Stomach (tissue), 9 donors: Measurements from ENCODE around the gene MARCHF6. TPM values are rescaled to one million over a fixed set of nuclear protein-coding genes. Genes with fewer than 3 reads are reported as not detected.
"Not testable (repeated sequence)": the region's sequence is repeated elsewhere in the genome, so short reads cannot be mapped to it uniquely, and the experiment has no call there.

Experiments
- DNase-seq, 2 donors: peaks; one replicate each; pipeline versions ENCODE4 v3.0.0 to v3.0.0-alpha.2; 2013 to 2019
- H3K27ac ChIP-seq, 5 donors: fragments of 200-600 bp in 4 of 5; sonication (generic) in 4 of 5; one replicate each; pipeline ENCODE4 v1.5.1; 2013 to 2019; ENCODE audit warnings: mild to moderate bottlenecking in 1 of 5, moderate library complexity in 1 of 5
- H3K27me3 ChIP-seq, 3 donors: fragments of 200-600 bp; sonication (generic); one replicate each; pipeline ENCODE4 v1.5.1; 2017 to 2019; ENCODE audit warnings: mixed run types in 1 of 3
- H3K36me3 ChIP-seq, 4 donors: fragments of 200-600 bp; sonication (generic); 1 replicate in 3 of 4; 2 replicates in 1 of 4; pipeline ENCODE4 v1.5.1; 2016 to 2019
- H3K4me1 ChIP-seq, 4 donors: fragments of 200-600 bp; sonication (generic); one replicate each; pipeline ENCODE4 v1.5.1; 2016 to 2019
- H3K4me3 ChIP-seq, 4 donors: fragments of 200-600 bp; sonication (generic) in 3 of 4; one replicate each; pipeline ENCODE4 v1.5.1; 2016 to 2019; ENCODE audit warnings: mild to moderate bottlenecking in 1 of 4
- H3K9me3 ChIP-seq, 4 donors: fragments of 200-600 bp; sonication (generic); one replicate each; pipeline ENCODE4 v1.5.1; 2016 to 2019
- EP300 ChIP-seq: sonication (generic); formaldehyde crosslinking; IDR thresholded peaks from one replicate; pipeline ENCODE4 v1.6.1; 2017; ENCODE audit warnings: antibody characterized with exemption
- POLR2A ChIP-seq, 4 donors: fragments of 450-650 bp; IDR thresholded peaks; one replicate each; pipeline ENCODE4 v1.6.1; 2016; ENCODE audit warnings: antibody characterized with exemption in 4 of 4, control low read depth in 2 of 4, mild to moderate bottlenecking in 1 of 4, moderate library complexity in 1 of 4
- POLR2AphosphoS5 ChIP-seq, 3 donors: sonication (generic); formaldehyde crosslinking; IDR thresholded peaks; one replicate each; pipeline ENCODE4 v1.6.1; 2016; ENCODE audit warnings: antibody characterized with exemption in 3 of 3
- WGBS, 5 donors: extraction: QIAGEN DNeasy Blood & Tissue Kit in 3 of 5; methylation state at CpG; one replicate each; pipeline versions ENCODE4 v1.1.5 to v1.1.7; 2013 to 2018; 5-methylcytosine and 5-hydroxymethylcytosine counted together
- intact Hi-C: fragments of 100-400 bp; cut with DNase I; formaldehyde crosslinking; loops from one replicate; pipeline ENCODE4 v1.15.1; 2023; ENCODE audit warnings: low total_unique reads
- polyA plus RNA-seq, 3 donors: library from polyadenylated mRNA; stranded (reverse); fragments of 200-250 nt; gene quantifications; one replicate each; pipeline ENCODE4 v1.2.3, GENCODE V29; 2013
- total RNA-seq, 5 donors: library from RNA; depleted of rRNA; stranded (reverse); fragments of >200 nt; gene quantifications; one replicate each; pipeline versions ENCODE4 v1.1.0 to v1.2.3, GENCODE V29; 2014 to 2016
- TF ChIP-seq, protein P1 (sequence below), 7 experiments: fragments of 450-650 bp in 4 of 7; fragments of 200-600 bp in 3 of 7; sonication (generic) in 3 of 7; IDR thresholded peaks; one replicate each; pipeline ENCODE4 v1.5.1; 2016 to 2019; ENCODE audit warnings: antibody characterized with exemption in 7 of 7, control low read depth in 2 of 7, mild to moderate bottlenecking in 1 of 7
- donor health status: healthy with polysubstance abuse.
- donor health status: Bipolar disorder and iron deficiency.
- donor health status: healthy.

MARCHF6 gene
- total and polyA plus RNA-seq, 8 donors, result 11.8 to 384 (median 83.9) TPM

DNA sequence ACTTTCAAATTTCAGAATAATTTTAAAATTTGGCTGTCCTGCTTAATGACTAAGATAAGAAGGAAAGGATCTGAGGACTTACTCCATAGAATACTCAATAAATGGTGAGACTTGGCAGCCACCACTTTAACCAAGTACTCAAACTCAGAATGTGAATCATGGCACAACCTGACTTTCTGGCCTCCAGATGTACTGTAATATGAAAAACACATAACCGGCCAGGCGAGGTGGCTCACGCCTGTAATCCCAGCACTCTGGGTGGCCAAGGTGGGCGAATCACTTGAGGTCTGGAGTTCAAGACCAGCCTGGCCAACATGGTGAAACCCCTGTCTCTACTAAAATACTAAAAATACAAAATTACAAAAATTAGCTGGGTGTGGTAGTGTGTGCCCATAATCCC lies 10.0 kb upstream of the MARCHF6 start:
- no peak for DNase-seq
- Histone ChIP-seq H3K27me3 (no peaks in the 10 kb centered on the region), H3K9me3 (no peaks in the 10 kb centered on the region), H3K36me3 (no peaks in the 10 kb centered on the region), H3K27ac (no peak overlapping the region), H3K4me3 (no peak overlapping the region), H3K4me1 (no peaks in the 10 kb centered on the region)
- 83 to 93% (median 83%) methylated on average over 4 of the region's 4 CpGs for WGBS, 5 donors
- intact Hi-C loops, result no loop called here
- no peak for TF ChIP-seq POLR2AphosphoS5 (IDR thresholded peaks at IDR 0.05)
- TF ChIP-seq EP300, result no peak
- TF ChIP-seq, protein P1, sequence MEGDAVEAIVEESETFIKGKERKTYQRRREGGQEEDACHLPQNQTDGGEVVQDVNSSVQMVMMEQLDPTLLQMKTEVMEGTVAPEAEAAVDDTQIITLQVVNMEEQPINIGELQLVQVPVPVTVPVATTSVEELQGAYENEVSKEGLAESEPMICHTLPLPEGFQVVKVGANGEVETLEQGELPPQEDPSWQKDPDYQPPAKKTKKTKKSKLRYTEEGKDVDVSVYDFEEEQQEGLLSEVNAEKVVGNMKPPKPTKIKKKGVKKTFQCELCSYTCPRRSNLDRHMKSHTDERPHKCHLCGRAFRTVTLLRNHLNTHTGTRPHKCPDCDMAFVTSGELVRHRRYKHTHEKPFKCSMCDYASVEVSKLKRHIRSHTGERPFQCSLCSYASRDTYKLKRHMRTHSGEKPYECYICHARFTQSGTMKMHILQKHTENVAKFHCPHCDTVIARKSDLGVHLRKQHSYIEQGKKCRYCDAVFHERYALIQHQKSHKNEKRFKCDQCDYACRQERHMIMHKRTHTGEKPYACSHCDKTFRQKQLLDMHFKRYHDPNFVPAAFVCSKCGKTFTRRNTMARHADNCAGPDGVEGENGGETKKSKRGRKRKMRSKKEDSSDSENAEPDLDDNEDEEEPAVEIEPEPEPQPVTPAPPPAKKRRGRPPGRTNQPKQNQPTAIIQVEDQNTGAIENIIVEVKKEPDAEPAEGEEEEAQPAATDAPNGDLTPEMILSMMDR (IDR thresholded peaks at IDR 0.05), result no peak
- TF ChIP-seq POLR2A (IDR thresholded peaks at IDR 0.05), result no peak

GRCh38 chr5:10344461-10345106 lies 8.9 kb upstream of the MARCHF6 start:
- whole genome bisulfite sequencing, 5 donors, result 96 to 99% (median 97%) methylated on average over 5 of the region's 5 CpGs
- intact Hi-C loops, H3K27ac ChIP-seq, H3K9me3 ChIP-seq, DNase-seq, H3K36me3 ChIP-seq, H3K27me3 ChIP-seq, H3K4me1 ChIP-seq, H3K4me3 ChIP-seq: not testable (repeated sequence)

- H3K4me3 ChIP-seq, result no peak overlapping the region
- peaks cover 6 to 18% (median 11%) of the 10 kb centered on the region in 4 donors for H3K4me1 ChIP-seq
- H3K27ac ChIP-seq, result no peak overlapping the region
- DNase-seq, result no peak
- intact Hi-C loops, result no loop called here
- no peaks in the 10 kb centered on the region for H3K36me3 ChIP-seq
- no peak for TF ChIP-seq POLR2A (IDR thresholded peaks at IDR 0.05)
- TF ChIP-seq POLR2AphosphoS5 (IDR thresholded peaks at IDR 0.05), result no peak
- TF ChIP-seq, protein P1 (IDR thresholded peaks at IDR 0.05), result no peak
- TF ChIP-seq EP300, result no peak
- H3K9me3 ChIP-seq, result no peaks in the 10 kb centered on the region
- WGBS, 5 donors, result 60 to 99% (median 93%) methylated on average over 2 of the region's 2 CpGs
- no peaks in the 10 kb centered on the region for H3K27me3 ChIP-seq
These were observed 5.2 kb upstream of the MARCHF6 start for GRCh38 chr5:10348258-10348657.

DNA sequence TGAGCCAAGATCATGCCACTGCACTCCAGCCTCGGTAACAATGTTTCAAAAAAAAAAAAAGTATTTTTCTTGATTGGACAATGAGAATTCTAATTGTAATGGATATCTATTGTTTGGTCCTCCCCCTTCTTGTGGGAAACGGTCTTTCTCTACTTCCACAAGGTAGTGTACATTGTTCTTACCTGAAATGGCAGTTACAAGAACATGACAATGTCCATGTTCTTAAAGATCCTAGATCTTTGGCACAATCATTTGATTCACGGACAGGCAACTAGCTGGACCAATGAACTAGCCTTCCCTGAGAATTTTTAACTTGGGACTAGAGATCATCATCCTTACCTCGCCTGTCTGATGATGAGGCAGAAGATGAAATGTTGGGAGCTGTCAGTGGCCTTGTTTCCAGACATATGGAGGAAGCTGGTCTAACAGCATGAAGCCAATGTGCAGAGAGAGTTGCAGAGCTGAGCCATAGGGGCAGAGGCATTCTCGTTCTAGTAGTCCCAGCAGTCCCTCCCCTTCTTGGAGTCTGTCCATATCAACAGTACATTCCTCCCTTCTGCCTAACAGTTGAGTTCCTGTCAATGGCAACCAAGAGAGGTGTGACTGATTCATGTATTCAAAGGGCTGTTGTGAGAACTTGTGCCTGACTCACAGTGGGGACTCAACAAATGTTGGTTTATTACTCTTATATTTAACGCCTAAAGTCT lies 2.1 kb upstream of the MARCHF6 start:
- peak in 1 of 2 donors; percentile 38 for DNase-seq
- WGBS, 5 donors, result 75 to 83% (median 79%) methylated on average over 6 of the region's 6 CpGs
- peak overlapping the region in 3 of 5 donors; percentile 49 to 99 (median 98) for H3K27ac ChIP-seq
- no peak overlapping the region for H3K4me3 ChIP-seq
- peaks cover 18 to 34% (median 27%) of the 10 kb centered on the region in 4 donors for H3K4me1 ChIP-seq
- no peaks in the 10 kb centered on the region for H3K36me3 ChIP-seq
- H3K9me3 ChIP-seq, result no peaks in the 10 kb centered on the region
- TF ChIP-seq POLR2A (IDR thresholded peaks at IDR 0.05), result no peak
- TF ChIP-seq EP300, result no peak
- TF ChIP-seq POLR2AphosphoS5 (IDR thresholded peaks at IDR 0.05), result peak in 2 of 3 donors; percentile 6 to 64
- H3K27me3 ChIP-seq, result no peaks in the 10 kb centered on the region
- intact Hi-C loops, result no loop called here

GRCh38 chr5:10351919-10352318 lies 1.6 kb upstream of the MARCHF6 start:
- DNase-seq, result no peak
- intact Hi-C loops, result no loop called here
- H3K27ac ChIP-seq, result peak overlapping the region in 3 of 5 donors; percentile 97 to 99 (median 98)
- no peak for TF ChIP-seq POLR2A (IDR thresholded peaks at IDR 0.05)
- no peak for TF ChIP-seq POLR2AphosphoS5 (IDR thresholded peaks at IDR 0.05)
- TF ChIP-seq, protein P1 (IDR thresholded peaks at IDR 0.05), result no peak
- TF ChIP-seq EP300, result no peak
- H3K27me3 ChIP-seq, result no peaks in the 10 kb centered on the region
- H3K9me3 ChIP-seq, result no peaks in the 10 kb centered on the region
- peaks cover 23 to 40% (median 31%) of the 10 kb centered on the region in 4 donors for H3K4me1 ChIP-seq
- H3K36me3 ChIP-seq, result no peaks in the 10 kb centered on the region
- H3K4me3 ChIP-seq, result no peak overlapping the region
- WGBS, 5 donors, result 76 to 83% (median 83%) methylated on average over 8 of the region's 8 CpGs
